Activated naive CD4-positive, alpha-beta T cell (primary cell): ENCODE measurements around the gene SYP.
"Not testable (repeated sequence)": the region's sequence is repeated elsewhere in the genome, so short reads cannot be mapped to it uniquely, and the experiment has no call there.

Source experiments
- DNase-seq, 4 experiments: peaks; one replicate each; lab custom pipeline; 2025; lab: John Stamatoyannopoulos, UW

Gene SYP

GRCh38 chrX:49189606-49190005 lies 10.4 kb downstream of the SYP start:
- no peak for DNase-seq

GRCh38 chrX:49188468-49189076 lies 11.4 kb downstream of the SYP start:
- no peak for DNase-seq

GRCh38 chrX:49187526-49187925 lies 12.5 kb downstream of the SYP start:
- no peak for DNase-seq

- no peak for DNase-seq
Measured at GRCh38 chrX:49187028-49187394, 13.0 kb downstream of the SYP start.

- DNase-seq = peak; percentile 15 to 63 (median 23)
Measured at GRCh38 chrX:49186125-49187027, 13.6 kb downstream of the SYP start, which contains the start of gene PRICKLE3. TSS of gene PRICKLE3 (minus strand) at chrX:49186373. CDS start at chrX:49186297, 76 bp downstream.

GRCh38 chrX:49184294-49185281 lies 15.4 kb downstream of the SYP start:
- peak in 2 of 4 experiments; percentile 2 to 16 for DNase-seq

- no peak for DNase-seq
Measured at GRCh38 chrX:49183701-49184281, 16.2 kb downstream of the SYP start.

- DNase-seq = no peak
Measured at GRCh38 chrX:49179358-49179757, 20.6 kb downstream of the SYP start.

- no peak for DNase-seq
Measured at GRCh38 chrX:49178537-49178936, 21.5 kb downstream of the SYP start.

GRCh38 chrX:49177873-49178480 lies 22.0 kb downstream of the SYP start:
- DNase-seq = no peak

GRCh38 chrX:49177338-49177833 lies 22.6 kb downstream of the SYP start:
- no peak for DNase-seq

GRCh38 chrX:49176421-49177326 lies 23.3 kb downstream of the SYP start:
- DNase-seq = no peak

- DNase-seq = no peak
Measured at GRCh38 chrX:49175435-49176274, 24.3 kb downstream of the SYP start.

- DNase-seq = no peak
Measured at GRCh38 chrX:49174723-49175122, 25.3 kb downstream of the SYP start.

GRCh38 chrX:49173544-49173943 lies 26.4 kb downstream of the SYP start:
- not testable (repeated sequence) for DNase-seq

GRCh38 chrX:49172280-49172780 lies 27.7 kb downstream of the SYP start:
- DNase-seq = peak in 2 of 4 experiments; percentile 3 to 43

GRCh38 chrX:49171752-49172279 lies 28.2 kb downstream of the SYP start, which contains the start of gene PLP2:
TSS of gene PLP2 (plus strand) at chrX:49171898. CDS start at chrX:49172001, 103 bp downstream.
- DNase-seq = peak; percentile 4 to 44 (median 18)

GRCh38 chrX:49167740-49168108 lies 32.3 kb downstream of the SYP start:
- DNase-seq = no peak
